Astrocyte (in vitro differentiated cells and primary cell): Measurements from ENCODE around the gene PDGFD.

Experiments used
- EZH2 ChIP-seq: IDR thresholded peaks from 2 replicates; pipeline ENCODE4 v1.6.1; 2012; ENCODE audit warnings: mild to moderate bottlenecking, low read length, inconsistent platforms; ENCODE audit not compliant: insufficient read depth
- TF ChIP-seq, protein P1 (sequence below): IDR thresholded peaks from 2 replicates; pipeline ENCODE4 v1.5.1; 2011; ENCODE audit warnings: low read depth, mild to moderate bottlenecking, inconsistent platforms, low read length, moderate library complexity; ENCODE audit not compliant: insufficient read depth

DNA sequence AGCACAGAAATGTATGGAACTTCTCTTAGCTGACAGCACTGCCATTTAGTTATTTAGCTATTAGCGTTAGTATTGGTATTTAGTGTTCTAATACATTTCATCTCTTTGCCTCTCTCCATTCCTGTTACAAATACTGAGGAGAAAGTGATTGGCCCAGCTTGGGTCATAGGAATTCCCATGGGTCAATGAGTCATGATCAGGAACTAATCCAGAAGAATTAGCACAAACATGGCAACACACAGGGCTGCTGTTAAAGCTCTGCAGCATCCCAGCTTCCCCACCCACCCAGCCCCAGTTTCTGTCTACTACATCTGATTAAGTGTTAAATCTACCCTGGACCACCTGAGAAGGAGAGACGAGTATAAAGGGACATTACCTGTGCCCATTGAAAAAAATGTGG is 36.1 kb downstream of the PDGFD start:
- TF ChIP-seq, protein P1, sequence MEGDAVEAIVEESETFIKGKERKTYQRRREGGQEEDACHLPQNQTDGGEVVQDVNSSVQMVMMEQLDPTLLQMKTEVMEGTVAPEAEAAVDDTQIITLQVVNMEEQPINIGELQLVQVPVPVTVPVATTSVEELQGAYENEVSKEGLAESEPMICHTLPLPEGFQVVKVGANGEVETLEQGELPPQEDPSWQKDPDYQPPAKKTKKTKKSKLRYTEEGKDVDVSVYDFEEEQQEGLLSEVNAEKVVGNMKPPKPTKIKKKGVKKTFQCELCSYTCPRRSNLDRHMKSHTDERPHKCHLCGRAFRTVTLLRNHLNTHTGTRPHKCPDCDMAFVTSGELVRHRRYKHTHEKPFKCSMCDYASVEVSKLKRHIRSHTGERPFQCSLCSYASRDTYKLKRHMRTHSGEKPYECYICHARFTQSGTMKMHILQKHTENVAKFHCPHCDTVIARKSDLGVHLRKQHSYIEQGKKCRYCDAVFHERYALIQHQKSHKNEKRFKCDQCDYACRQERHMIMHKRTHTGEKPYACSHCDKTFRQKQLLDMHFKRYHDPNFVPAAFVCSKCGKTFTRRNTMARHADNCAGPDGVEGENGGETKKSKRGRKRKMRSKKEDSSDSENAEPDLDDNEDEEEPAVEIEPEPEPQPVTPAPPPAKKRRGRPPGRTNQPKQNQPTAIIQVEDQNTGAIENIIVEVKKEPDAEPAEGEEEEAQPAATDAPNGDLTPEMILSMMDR: no peak
- TF ChIP-seq EZH2: no peak
